Gastrocnemius medialis (tissue), 4 donors: ENCODE data around the gene USH2A.

Experiments used
- POLR2A ChIP-seq, 2 donors: fragments of 450-650 bp; IDR thresholded peaks; one replicate each; pipeline ENCODE4 v1.6.1; 2017; ENCODE audit warnings: antibody characterized with exemption in 2 of 2, mild to moderate bottlenecking in 2 of 2, moderate library complexity in 2 of 2
- TF ChIP-seq, protein P1 (sequence below), 5 experiments: fragments of 450-650 bp in 3 of 5; fragments of 200-600 bp in 2 of 5; sonication (generic) in 2 of 5; IDR thresholded peaks in 4 of 5; conservative IDR thresholded peaks in 1 of 5; 1 replicate in 4 of 5; 2 replicates in 1 of 5; pipeline ENCODE4 v1.5.1; 2016 to 2019; ENCODE audit warnings: antibody characterized with exemption in 5 of 5, mild to moderate bottlenecking in 3 of 5, moderate library complexity in 3 of 5

DNA sequence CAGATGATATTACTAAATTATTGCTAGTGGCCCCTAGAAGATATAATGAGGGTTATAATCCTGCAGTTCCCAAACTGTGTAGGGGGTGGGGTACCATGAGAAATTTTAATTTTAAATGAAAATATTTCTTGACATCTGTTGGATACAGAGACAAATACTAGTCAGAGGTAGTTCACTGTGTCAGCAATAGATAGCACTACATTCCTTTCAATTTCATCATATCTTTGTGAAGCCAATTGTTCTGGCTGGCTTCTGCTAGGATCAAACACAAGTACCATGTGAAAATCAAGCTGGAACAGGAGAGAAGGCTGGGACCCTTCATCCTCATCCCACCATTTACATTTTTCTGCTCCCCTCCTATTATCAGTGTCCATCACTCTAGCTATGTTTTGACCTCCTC, 208.1 kb downstream of the USH2A start:
- TF ChIP-seq, protein P1, sequence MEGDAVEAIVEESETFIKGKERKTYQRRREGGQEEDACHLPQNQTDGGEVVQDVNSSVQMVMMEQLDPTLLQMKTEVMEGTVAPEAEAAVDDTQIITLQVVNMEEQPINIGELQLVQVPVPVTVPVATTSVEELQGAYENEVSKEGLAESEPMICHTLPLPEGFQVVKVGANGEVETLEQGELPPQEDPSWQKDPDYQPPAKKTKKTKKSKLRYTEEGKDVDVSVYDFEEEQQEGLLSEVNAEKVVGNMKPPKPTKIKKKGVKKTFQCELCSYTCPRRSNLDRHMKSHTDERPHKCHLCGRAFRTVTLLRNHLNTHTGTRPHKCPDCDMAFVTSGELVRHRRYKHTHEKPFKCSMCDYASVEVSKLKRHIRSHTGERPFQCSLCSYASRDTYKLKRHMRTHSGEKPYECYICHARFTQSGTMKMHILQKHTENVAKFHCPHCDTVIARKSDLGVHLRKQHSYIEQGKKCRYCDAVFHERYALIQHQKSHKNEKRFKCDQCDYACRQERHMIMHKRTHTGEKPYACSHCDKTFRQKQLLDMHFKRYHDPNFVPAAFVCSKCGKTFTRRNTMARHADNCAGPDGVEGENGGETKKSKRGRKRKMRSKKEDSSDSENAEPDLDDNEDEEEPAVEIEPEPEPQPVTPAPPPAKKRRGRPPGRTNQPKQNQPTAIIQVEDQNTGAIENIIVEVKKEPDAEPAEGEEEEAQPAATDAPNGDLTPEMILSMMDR (IDR thresholded peaks at IDR 0.05 in 4 of 5, conservative IDR thresholded peaks at IDR 0.05 in 1 of 5), result no peak
- TF ChIP-seq POLR2A (IDR thresholded peaks at IDR 0.05), result no peak
